Neuronal stem cell (in vitro differentiated cells): Measurements from ENCODE around the gene SLFN13.
"Not testable (repeated sequence)": the region's sequence is repeated elsewhere in the genome, so short reads cannot be mapped to it uniquely, and the experiment has no call there.

Source experiments
- DNase-seq: peaks from one replicate; pipeline ENCODE4 v3.0.0-alpha.2; 2013; ENCODE audit warnings: low spot score
- H2AFZ ChIP-seq: one replicate; pipeline ENCODE4 v1.6.1; 2013; ENCODE audit warnings: mild to moderate bottlenecking, low read length, inconsistent platforms
- H2AK5ac ChIP-seq: 2 replicates; pipeline ENCODE4 v1.6.1; 2013; ENCODE audit warnings: low read depth, mild to moderate bottlenecking, inconsistent platforms, low read length, moderate library complexity, mixed read lengths
- H2BK120ac ChIP-seq: 2 replicates; pipeline ENCODE4 v1.6.1; 2013; ENCODE audit warnings: low read depth, mild to moderate bottlenecking, inconsistent platforms, low read length, moderate library complexity, mixed read lengths
- H2BK12ac ChIP-seq: one replicate; pipeline ENCODE4 v1.6.1; 2013; ENCODE audit warnings: low read length, inconsistent platforms
- H2BK15ac ChIP-seq: 2 replicates; pipeline ENCODE4 v1.6.1; 2013; ENCODE audit warnings: mild to moderate bottlenecking, low read length, inconsistent platforms, mixed read lengths
- H2BK5ac ChIP-seq: one replicate; pipeline ENCODE4 v1.6.1; 2013; ENCODE audit warnings: inconsistent platforms, mild to moderate bottlenecking, low read length, moderate library complexity
- H3K14ac ChIP-seq: one replicate; pipeline ENCODE4 v1.6.1; 2013; ENCODE audit warnings: low read length, inconsistent platforms
- H3K18ac ChIP-seq: 2 replicates; pipeline ENCODE4 v1.6.1; 2013; ENCODE audit warnings: low read length, inconsistent platforms
- H3K23ac ChIP-seq: 2 replicates; pipeline ENCODE4 v1.6.1; 2013; ENCODE audit warnings: low read depth, mild to moderate bottlenecking, mixed read lengths, low read length, inconsistent platforms; ENCODE audit not compliant: poor library complexity
- H3K27ac ChIP-seq: replicated peaks from 3 replicates; pipeline ENCODE4 v1.5.1; 2013; ENCODE audit warnings: low read length, inconsistent platforms
- H3K27me3 ChIP-seq, 3 experiments: 2 replicates each; pipeline ENCODE4 v1.6.1; 2013; ENCODE audit warnings: low read length in 3 of 3, mild to moderate bottlenecking in 2 of 3, inconsistent platforms in 1 of 3, low read depth in 1 of 3, mixed read lengths in 1 of 3, moderate library complexity in 1 of 3; ENCODE audit not compliant: control insufficient read depth in 3 of 3, insufficient read depth in 3 of 3
- H3K36me3 ChIP-seq, 2 donors: replicated peaks in 1 of 2; 2 replicates each; pipeline ENCODE4 v1.6.1; 2013; ENCODE audit warnings: low read length in 2 of 2; ENCODE audit not compliant: control insufficient read depth in 2 of 2, insufficient read depth in 2 of 2
- H3K4ac ChIP-seq: 2 replicates; pipeline ENCODE4 v1.6.1; 2013; ENCODE audit warnings: inconsistent platforms, mild to moderate bottlenecking, low read length, moderate library complexity
- H3K4me1 ChIP-seq, 2 donors: 1 replicate in 1 of 2; 2 replicates in 1 of 2; pipeline ENCODE4 v1.6.1; 2013; ENCODE audit warnings: low read length in 2 of 2, low read depth in 1 of 2; ENCODE audit not compliant: control insufficient read depth in 2 of 2, insufficient read depth in 1 of 2
- H3K4me2 ChIP-seq: one replicate; pipeline ENCODE4 v1.6.1; 2013; ENCODE audit warnings: mild to moderate bottlenecking, low read length, inconsistent platforms; ENCODE audit not compliant: insufficient read depth, poor library complexity, severe bottlenecking
- H3K4me3 ChIP-seq, 2 donors: 2 replicates each; pipeline ENCODE4 v1.5.1; 2013; ENCODE audit warnings: low read length in 2 of 2, mild to moderate bottlenecking in 2 of 2, inconsistent platforms in 1 of 2, moderate library complexity in 1 of 2
- H3K79me1 ChIP-seq: one replicate; pipeline ENCODE4 v1.6.1; 2013; ENCODE audit warnings: low read depth, mild to moderate bottlenecking, inconsistent platforms, low read length, moderate library complexity
- H3K9ac ChIP-seq: one replicate; pipeline ENCODE4 v1.6.1; 2013; ENCODE audit warnings: mild to moderate bottlenecking, low read depth, low read length, inconsistent platforms; ENCODE audit not compliant: poor library complexity
- H3K9me3 ChIP-seq, 2 donors: replicated peaks in 1 of 2; 2 replicates each; pipeline versions ENCODE3 to v1.6.1; 2013; ENCODE audit warnings: low read length in 2 of 2, mild to moderate bottlenecking in 2 of 2, inconsistent platforms in 1 of 2, low read depth in 1 of 2, mixed read lengths in 1 of 2, moderate library complexity in 1 of 2; ENCODE audit not compliant: control insufficient read depth in 2 of 2, insufficient read depth in 1 of 2
- H4K8ac ChIP-seq: one replicate; pipeline ENCODE4 v1.6.1; 2013; ENCODE audit warnings: low read depth, mild to moderate bottlenecking, inconsistent platforms, low read length, moderate library complexity
- H4K91ac ChIP-seq: one replicate; pipeline ENCODE4 v1.6.1; 2013; ENCODE audit warnings: low read length, low read depth, mild to moderate bottlenecking, inconsistent platforms; ENCODE audit not compliant: poor library complexity
- WGBS, 2 donors: extraction: QIAGEN DNeasy Blood & Tissue Kit; methylation state at CpG; one replicate each; pipeline ENCODE4 v1.1.7; 2013; ENCODE audit warnings: missing lambda C conversion rate in 2 of 2, mixed read lengths in 1 of 2; ENCODE audit not compliant: insufficient read length in 2 of 2, insufficient replicate concordance in 1 of 2; ENCODE audit errors: extremely low coverage in 2 of 2; 5-methylcytosine and 5-hydroxymethylcytosine counted together

The SLFN13 gene

GRCh38 chr17:35423761-35424160, 24.8 kb downstream of the SLFN13 start:
- Histone ChIP-seq H2BK15ac (no peak overlapping the region), H4K8ac (no peak overlapping the region), H4K91ac (no peak overlapping the region), H3K4me1 (no peaks in the 10 kb centered on the region), H3K23ac (no peak overlapping the region), H3K14ac (no peak overlapping the region), H2BK5ac (no peak overlapping the region), H3K4me2 (no peak overlapping the region), H2AFZ (no peak overlapping the region), H2BK12ac (no peak overlapping the region), H2AK5ac (no peak overlapping the region), H3K18ac (no peak overlapping the region), H3K9me3 (no peaks in the 10 kb centered on the region), H3K79me1 (no peaks in the 10 kb centered on the region), H3K27me3 (no peaks in the 10 kb centered on the region), H3K4me3 (no peak overlapping the region), H3K36me3 (peaks cover 0 to 12% of the 10 kb centered on the region in 2 donors), H3K27ac (no peak overlapping the region), H3K4ac (no peak overlapping the region), H2BK120ac (no peak overlapping the region), H3K9ac (no peak overlapping the region)
- DNase-seq, result no peak
- no CpG with 5 or more reads among the region's 4 CpGs for WGBS, 2 donors

GRCh38 chr17:35421069-35421468, 27.5 kb downstream of the SLFN13 start:
- WGBS, 2 donors, result no CpG with 5 or more reads among the region's 9 CpGs

GRCh38 chr17:35416659-35417058, 31.9 kb downstream of the SLFN13 start:
- H2BK15ac ChIP-seq, result no peak overlapping the region
- no peak overlapping the region for H3K4me3 ChIP-seq
- H3K79me1 ChIP-seq, result no peaks in the 10 kb centered on the region
- no peak overlapping the region for H2BK5ac ChIP-seq
- no peak overlapping the region for H2BK120ac ChIP-seq
- peaks cover 0 to 12% of the 10 kb centered on the region in 2 donors for H3K36me3 ChIP-seq
- H3K23ac ChIP-seq, result no peak overlapping the region
- H4K91ac ChIP-seq, result no peak overlapping the region
- H3K4me2 ChIP-seq, result no peak overlapping the region
- H3K4me1 ChIP-seq, result no peaks in the 10 kb centered on the region
- no peak overlapping the region for H3K18ac ChIP-seq
- H3K9ac ChIP-seq, result no peak overlapping the region
- H3K27me3 ChIP-seq, result no peaks in the 10 kb centered on the region
- no peak overlapping the region for H2BK12ac ChIP-seq
- WGBS, 2 donors, result no CpG with 5 or more reads among the region's 2 CpGs
- no peak for DNase-seq
- no peak overlapping the region for H4K8ac ChIP-seq
- no peak overlapping the region for H3K14ac ChIP-seq
- no peak overlapping the region for H3K4ac ChIP-seq
- no peak overlapping the region for H2AK5ac ChIP-seq
- no peak overlapping the region for H2AFZ ChIP-seq
- no peak overlapping the region for H3K27ac ChIP-seq
- H3K9me3 ChIP-seq, result no peaks in the 10 kb centered on the region

More at GRCh38 chr17:35421069-35421468, 27.5 kb downstream of the SLFN13 start:
- not testable (repeated sequence) for H3K4ac ChIP-seq, DNase-seq, H3K14ac ChIP-seq, H3K4me3 ChIP-seq, H2BK120ac ChIP-seq, H3K18ac ChIP-seq, H4K8ac ChIP-seq, H2BK15ac ChIP-seq, H3K27ac ChIP-seq, H3K27me3 ChIP-seq, H2BK5ac ChIP-seq, H2AFZ ChIP-seq, H2AK5ac ChIP-seq, H4K91ac ChIP-seq, H3K23ac ChIP-seq, H3K9me3 ChIP-seq, H3K79me1 ChIP-seq, H2BK12ac ChIP-seq, H3K4me1 ChIP-seq, H3K4me2 ChIP-seq, H3K9ac ChIP-seq
- H3K36me3 ChIP-seq, result peaks cover 0 to 19% of the 10 kb centered on the region in 2 donors

GRCh38 chr17:35414707-35415106, 33.9 kb downstream of the SLFN13 start:
- not testable (repeated sequence) for H3K4me1 ChIP-seq, H3K27ac ChIP-seq, H3K9me3 ChIP-seq, H3K4ac ChIP-seq, H4K8ac ChIP-seq, H3K14ac ChIP-seq, H2BK12ac ChIP-seq, H4K91ac ChIP-seq, H3K4me3 ChIP-seq, H3K27me3 ChIP-seq, H2AK5ac ChIP-seq, H3K4me2 ChIP-seq, H3K9ac ChIP-seq, H2BK15ac ChIP-seq, H3K18ac ChIP-seq, DNase-seq, H2AFZ ChIP-seq, H3K79me1 ChIP-seq, H3K23ac ChIP-seq, H2BK5ac ChIP-seq, H2BK120ac ChIP-seq
- H3K36me3 ChIP-seq, result peaks cover 0 to 17% of the 10 kb centered on the region in 2 donors
- WGBS, 2 donors, result no CpG with 5 or more reads among the region's 2 CpGs
